ENCODE measurements around the gene TTLL1. TPM values are rescaled to one million over a fixed set of nuclear protein-coding genes. Genes with fewer than 3 reads are reported as not detected.

The TTLL1 gene
- polyA plus RNA-seq, 3 donors: 4.7 to 6.0 (median 5.6) TPM

GRCh38 chr22:43127166-43127908, 38.1 kb upstream of the TTLL1 start:
- H3K4me3 ChIP-seq (replicated peaks in 1 of 3; ENCODE audit: low read depth in 2 of 3, low read length in 3 of 3): no peak overlapping the region
- H3K4me1 Mint-ChIP-seq: peaks cover 35% of the 10 kb centered on the region

More at GRCh38 chr22:43127166-43127908, 38.1 kb upstream of the TTLL1 start:
- H3K27ac Mint-ChIP-seq: no peak overlapping the region
- no peak overlapping the region for H3K4me3 Mint-ChIP-seq
- H3K9me3 Mint-ChIP-seq: no peaks in the 10 kb centered on the region
- Histone ChIP-seq H3K36me3 (replicated peaks in 1 of 2; ENCODE audit: control insufficient read depth in 1 of 2, insufficient read depth in 2 of 2, low read length in 2 of 2) (peaks cover 0 to 13% of the 10 kb centered on the region in 2 donors), H2AFZ (ENCODE audit: insufficient read depth, low read depth, low read length, poor library complexity, severe bottlenecking) (no peak overlapping the region), H4K20me1 (ENCODE audit: insufficient read depth, low read length) (peaks cover 4% of the 10 kb centered on the region), H3K27ac (ENCODE audit: low read depth in 1 of 2, low read length in 2 of 2) (no peak overlapping the region), H3K4me2 (replicated peaks; ENCODE audit: extremely low read depth, low read length, poor library complexity, severe bottlenecking) (no peak overlapping the region), H3K79me2 (ENCODE audit: insufficient read depth, low read length) (no peaks in the 10 kb centered on the region), H3K9ac (ENCODE audit: insufficient read depth, low read length, poor library complexity, severe bottlenecking) (no peak overlapping the region), H3K4me1 (ENCODE audit: control insufficient read depth in 1 of 2, insufficient read depth in 2 of 2, low read length in 2 of 2) (peaks cover 35 to 39% of the 10 kb centered on the region in 2 donors), H3K27me3 (ENCODE audit: control insufficient read depth in 2 of 2, insufficient read depth in 2 of 2, low read length in 2 of 2) (no peaks in the 10 kb centered on the region), H3K9me3 (replicated peaks in 1 of 2; ENCODE audit: control insufficient read depth in 1 of 2, insufficient read depth in 1 of 2, low read length in 2 of 2) (no peaks in the 10 kb centered on the region)
- DNase-seq: no peak
- peaks cover 6 to 14% of the 10 kb centered on the region in 2 donors for H3K36me3 Mint-ChIP-seq
- no peak for TF ChIP-seq CTCF (IDR thresholded peaks at IDR 0.05)
- 88% methylated on average over 14 of the region's 17 CpGs for WGBS (ENCODE audit: insufficient coverage)
- H3K27me3 Mint-ChIP-seq (ENCODE audit: low read depth in 3 of 3): peaks cover 3 to 7% (median 6%) of the 10 kb centered on the region in 3 donors
- intact Hi-C loops (cut with micrococcal nuclease): no loop called here

Data from CD14-positive monocyte (primary cell).